ENCODE results near the gene ITSN2.

- TF ChIP-seq CTCF (IDR thresholded peaks at IDR 0.05; ENCODE audit: low read depth, low read length, missing input control), result no peak
- TF ChIP-seq ZBTB33 (IDR thresholded peaks at IDR 0.05), result no peak
- TF ChIP-seq JUND (IDR thresholded peaks at IDR 0.05), result no peak
- no peak for TF ChIP-seq TAF1 (conservative IDR thresholded peaks at IDR 0.05)
- no peak for TF ChIP-seq MAX (IDR thresholded peaks at IDR 0.05)
- no peak for TF ChIP-seq ATF3 (IDR thresholded peaks at IDR 0.05)
- TF ChIP-seq RXRA (IDR thresholded peaks at IDR 0.05), result no peak
- no peak for TF ChIP-seq RAD21 (IDR thresholded peaks at IDR 0.05)
- no peak for TF ChIP-seq REST (IDR thresholded peaks at IDR 0.05)
- no peak for TF ChIP-seq GABPA (IDR thresholded peaks at IDR 0.05 in 1 of 2, conservative IDR thresholded peaks at IDR 0.05 in 1 of 2)
- TF ChIP-seq YY1 (IDR thresholded peaks at IDR 0.05), result no peak
- no peak for TF ChIP-seq SP1 (IDR thresholded peaks at IDR 0.05)
These were observed 44.7 kb downstream of the ITSN2 start for GRCh38 chr2:24315669-24316068.
